H54 (cell line): ENCODE measurements around the gene IKZF1.

Source experiments
- DNase-seq: peaks from one replicate; pipeline ENCODE4 v3.0.0; 2011; ENCODE audit warnings: low spot score, mixed read lengths; ENCODE audit not compliant: insufficient read length
- FAIRE-seq: peaks from 3 replicates; lab custom pipeline; 2011; peaks lifted over from hg19 to GRCh38; lab: Jason Lieb, UNC
- POLR2A ChIP-seq: IDR thresholded peaks from 2 replicates; pipeline ENCODE4 v1.6.1; 2011; ENCODE audit warnings: low read depth, mild to moderate bottlenecking, low read length

IKZF1 gene

GRCh38 chr7:50309721-50310120 is 5.2 kb downstream of the IKZF1 start:
- FAIRE-seq = no peak
- TF ChIP-seq POLR2A = no peak
- DNase-seq = no peak

- FAIRE-seq (no peak), DNase-seq (no peak)
- no peak for TF ChIP-seq POLR2A
Measured at GRCh38 chr7:50310361-50310760, 5.8 kb downstream of the IKZF1 start.

- FAIRE-seq = no peak
Measured at GRCh38 chr7:50310956-50311355, 6.4 kb downstream of the IKZF1 start.

GRCh38 chr7:50312250-50313162 is 8.0 kb downstream of the IKZF1 start:
- TF ChIP-seq POLR2A = no peak
- FAIRE-seq = no peak
- no peak for DNase-seq

More at GRCh38 chr7:50310956-50311355, 6.4 kb downstream of the IKZF1 start:
- no peak for TF ChIP-seq POLR2A
- DNase-seq = no peak

GRCh38 chr7:50314836-50315592 is 10.5 kb downstream of the IKZF1 start:
- FAIRE-seq = no peak
- TF ChIP-seq POLR2A = no peak

GRCh38 chr7:50315739-50316671 is 11.5 kb downstream of the IKZF1 start:
- no peak for TF ChIP-seq POLR2A
- DNase-seq (no peak), FAIRE-seq (no peak)

More at GRCh38 chr7:50314836-50315592, 10.5 kb downstream of the IKZF1 start:
- DNase-seq = no peak

GRCh38 chr7:50317221-50317678 is 12.7 kb downstream of the IKZF1 start:
- DNase-seq (no peak), FAIRE-seq (no peak)
- no peak for TF ChIP-seq POLR2A

- no peak for FAIRE-seq
- DNase-seq = no peak
- TF ChIP-seq POLR2A = no peak
Measured at GRCh38 chr7:50317697-50318669, 13.5 kb downstream of the IKZF1 start.

GRCh38 chr7:50321487-50322067 is 17.1 kb downstream of the IKZF1 start:
- FAIRE-seq = no peak
- no peak for DNase-seq
- no peak for TF ChIP-seq POLR2A

- DNase-seq (no peak), FAIRE-seq (no peak)
- TF ChIP-seq POLR2A = no peak
Measured at GRCh38 chr7:50324113-50324512, 19.6 kb downstream of the IKZF1 start.

GRCh38 chr7:50327443-50327842 is 22.9 kb downstream of the IKZF1 start:
- FAIRE-seq (no peak), DNase-seq (no peak)
- TF ChIP-seq POLR2A = no peak

- DNase-seq (no peak), FAIRE-seq (no peak)
- no peak for TF ChIP-seq POLR2A
Measured at GRCh38 chr7:50329775-50330174, 25.3 kb downstream of the IKZF1 start.

- no peak for DNase-seq
- TF ChIP-seq POLR2A = no peak
- FAIRE-seq = no peak
Measured at GRCh38 chr7:50330254-50330653, 25.7 kb downstream of the IKZF1 start.
